NCI-H2171 treated with DMSO at 0.1 percent for 48 hours (cell line): ENCODE results near the gene PDE2A.

Experiments
- DNase-seq: peaks from one replicate; lab custom pipeline; 2025; lab: John Stamatoyannopoulos, UW

The PDE2A gene

DNA sequence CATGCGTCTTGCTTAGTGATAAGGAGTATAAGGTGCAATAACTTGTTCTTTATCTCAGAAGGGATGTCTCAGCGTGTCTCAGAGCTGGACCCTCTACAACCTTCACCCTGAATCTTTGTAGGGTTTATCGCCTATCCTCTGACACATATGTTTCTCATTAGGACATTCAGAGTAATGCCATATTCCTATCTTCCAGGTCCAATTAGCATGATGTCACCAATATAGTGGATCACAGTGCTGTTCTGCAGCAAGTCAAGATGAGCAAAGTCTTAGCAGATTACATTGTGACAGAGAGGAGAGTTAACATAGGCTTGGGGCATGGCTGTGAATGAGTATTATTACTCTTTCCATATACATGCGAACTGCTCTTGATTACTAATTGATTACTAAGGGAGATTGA, 129.6 kb downstream of the PDE2A start:
- DNase-seq: no peak

- DNase-seq: no peak
These were observed 130.2 kb downstream of the PDE2A start for GRCh38 chr11:72543849-72544542.

- DNase-seq: no peak
These were observed 132.8 kb downstream of the PDE2A start for GRCh38 chr11:72541257-72541974.

DNA sequence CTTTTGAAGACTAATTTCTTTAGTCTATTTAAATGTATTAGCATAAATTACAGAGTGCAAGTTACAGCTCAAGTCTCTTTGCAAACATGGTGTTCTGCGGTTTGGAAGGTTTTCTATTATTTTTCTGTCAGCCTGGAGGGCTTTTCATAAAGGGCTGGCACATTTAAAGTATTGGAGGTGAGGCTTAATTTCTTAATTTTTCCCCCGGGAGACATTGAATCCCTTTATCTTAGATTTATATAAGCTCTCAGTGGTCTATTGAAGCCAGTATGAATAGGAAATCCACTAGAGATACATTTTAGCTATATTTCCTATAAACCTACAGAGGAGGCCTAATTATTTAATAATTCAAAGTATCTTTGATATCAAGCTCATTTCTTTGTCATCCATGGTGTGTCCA, 137.2 kb downstream of the PDE2A start:
- no peak for DNase-seq

DNA sequence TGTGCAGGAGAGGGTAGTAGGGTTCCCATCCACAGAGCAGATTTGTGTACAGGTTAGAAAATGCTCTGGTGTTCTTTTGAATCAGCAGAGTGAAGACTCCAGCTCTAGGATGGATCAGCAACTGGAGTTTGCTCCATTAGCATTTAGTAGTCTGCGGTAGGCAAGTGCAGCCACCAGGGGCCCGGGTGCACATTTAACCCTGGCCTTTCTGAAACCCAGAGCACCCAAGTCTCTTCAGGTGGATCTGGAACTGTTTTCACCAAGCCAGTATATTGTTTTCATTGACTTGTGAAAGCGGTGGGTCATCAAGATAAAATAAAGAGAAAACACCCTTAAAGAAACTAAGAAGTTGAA, 139.1 kb downstream of the PDE2A start:
- DNase-seq: no peak

DNA sequence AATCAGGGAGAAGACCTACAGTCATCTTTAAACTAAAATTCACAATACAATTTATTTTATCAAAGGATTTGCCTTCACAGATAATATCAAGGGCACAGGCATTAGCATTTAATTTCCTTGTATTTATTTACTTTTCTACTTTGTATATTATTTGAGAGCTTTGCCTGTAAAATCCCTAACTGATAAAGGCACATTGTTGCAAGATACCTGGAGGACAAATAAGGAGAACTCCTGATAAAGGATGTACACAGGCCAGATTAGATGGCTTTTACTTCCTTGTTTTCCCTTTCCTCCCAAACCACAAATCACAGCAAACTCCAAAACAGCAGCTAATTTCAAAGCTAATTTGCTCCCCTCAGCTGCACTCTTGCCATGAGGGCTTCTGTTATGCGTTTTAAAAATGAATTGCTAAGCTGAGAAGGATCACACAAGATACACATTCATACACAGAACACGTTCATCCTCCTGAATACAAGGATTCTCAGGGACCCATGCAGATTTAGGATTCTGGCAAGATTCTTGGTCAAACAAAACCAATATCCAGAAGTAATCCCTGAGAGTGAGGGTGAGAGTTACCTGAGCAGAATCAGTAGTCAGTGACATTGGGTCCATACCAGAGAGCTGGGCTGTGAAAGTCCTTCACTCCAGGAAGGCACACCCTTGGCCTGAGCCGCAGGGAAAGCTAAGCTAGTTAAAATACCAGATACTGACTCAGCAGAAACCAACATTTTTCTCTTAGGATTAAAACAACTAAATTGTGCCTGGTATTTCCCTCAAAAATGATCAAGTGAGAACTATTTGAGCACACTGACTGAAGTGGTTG, 139.6 kb downstream of the PDE2A start:
- DNase-seq: no peak

DNA sequence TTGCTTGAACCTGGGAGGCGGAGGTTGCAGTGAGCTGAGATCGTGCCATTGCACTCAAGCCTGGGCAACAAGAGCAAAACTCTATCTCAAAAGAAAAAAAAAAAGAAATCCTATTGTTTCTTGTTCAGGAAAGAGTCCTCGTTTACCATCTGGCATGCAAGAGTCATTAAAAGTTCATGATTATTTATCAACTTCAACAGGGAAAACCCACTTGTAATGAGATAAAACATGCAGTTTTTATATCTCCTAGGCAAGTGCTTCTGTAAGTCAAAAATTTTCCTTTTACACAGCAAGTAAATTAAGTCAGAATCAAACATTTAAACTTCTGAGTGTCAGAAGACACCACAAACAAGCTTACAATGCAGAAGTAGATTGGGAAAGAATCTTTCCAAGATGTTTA, 145.2 kb downstream of the PDE2A start:
- no peak for DNase-seq

- no peak for DNase-seq
These were observed 146.1 kb downstream of the PDE2A start for GRCh38 chr11:72528121-72528520.
